K562 (cell line): Measurements from ENCODE around the gene VSNL1. TPM values are rescaled to one million over a fixed set of nuclear protein-coding genes. Genes with fewer than 3 reads are reported as not detected.

ENCODE experiments used
- CHD4 ChIP-seq: fragments of 200-600 bp; sonication (generic); IDR thresholded peaks from 3 replicates; pipeline ENCODE4 v1.6.1; 2012; ENCODE audit warnings: low read depth, mild to moderate bottlenecking, mixed read lengths, low read length, inconsistent platforms; ENCODE audit not compliant: insufficient read depth, insufficient replicate concordance, poor library complexity, severe bottlenecking
- HDAC2 ChIP-seq: fragments of 450-650 bp; IDR thresholded peaks from 2 replicates; pipeline ENCODE4 v1.6.1; 2016; ENCODE audit warnings: mild to moderate bottlenecking
- NFIC ChIP-seq: fragments of 450-650 bp; IDR thresholded peaks from 2 replicates; pipeline ENCODE4 v1.6.1; 2017; ENCODE audit warnings: mild to moderate bottlenecking, inconsistent platforms
- RUNX1 ChIP-seq: sonication (generic); IDR thresholded peaks from 2 replicates; pipeline ENCODE4 v1.6.1; 2016; ENCODE audit warnings: antibody characterized with exemption, low read depth
- SMAD1 ChIP-seq: fragments of 150-350 bp; IDR thresholded peaks from 2 replicates; pipeline ENCODE4 v1.6.1; 2014; ENCODE audit warnings: low read length, low read depth; ENCODE audit not compliant: partially characterized antibody
- SMC3 ChIP-seq: conservative IDR thresholded peaks from 2 replicates; pipeline ENCODE4 v1.6.1; 2011; ENCODE audit warnings: low read depth, low read length, improper control_type of control experiment; ENCODE audit not compliant: insufficient read depth
- STAT5B ChIP-seq: fragments of 250-450 bp; sonication (Bioruptor Pico); IDR thresholded peaks from 2 replicates; pipeline ENCODE4 v1.8.0; 2021; ENCODE audit warnings: mild to moderate bottlenecking, inconsistent platforms
- ZNF24 ChIP-seq: fragments of 450-650 bp; IDR thresholded peaks from 2 replicates; pipeline ENCODE4 v1.6.1; 2016
- polyA plus RNA-seq, 8 experiments: library from polyadenylated mRNA; depleted of rRNA in 4 of 8; stranded (reverse) in 5 of 8; unstranded in 3 of 8; fragments of >200 nt; fragmentation: Nextera tagmentation in 2 of 8; fragmentation: Illumina TruSeq in 1 of 8; extraction: Ambion mirVana in 2 of 8; extraction: Trizol in 1 of 8; gene quantifications; 2 replicates each; pipeline versions ENCODE4 v1.2.1 to v1.2.3, GENCODE V29; 2011 to 2014; ENCODE audit warnings: inconsistent platforms in 1 of 8, missing spikeins in 1 of 8
- total RNA-seq, 7 experiments: library from RNA; depleted of rRNA in 6 of 7; stranded (reverse); fragments of >200 nt in 6 of 7; fragmentation: Illumina TruSeq in 2 of 7; extraction: Trizol in 2 of 7; gene quantifications; 2 replicates each; pipeline versions ENCODE4 v1.2.1 to v1.2.3, GENCODE V29; 2011 to 2021; ENCODE audit warnings: low replicate concordance in 1 of 7
- TF ChIP-seq, protein P1 (sequence below): fragments of 450-650 bp; formaldehyde crosslinking; IDR thresholded peaks from 2 replicates; pipeline ENCODE4 v1.4.0; 2020; ENCODE audit warnings: mild to moderate bottlenecking, moderate library complexity

The VSNL1 gene
- total and polyA plus RNA-seq, 9 of the 15 experiments (the other 6 are each of a cell fraction or from before 2014, with no cell fraction given) = 0.20 TPM; not detected in 8

GRCh38 chr2:17646081-17646554, 105.6 kb downstream of the VSNL1 start (continued):
- peak; percentile 71 for TF ChIP-seq SMAD1
- no peak for TF ChIP-seq CHD4
- TF ChIP-seq SMC3 = peak; percentile 49
- no peak for TF ChIP-seq HDAC2
- TF ChIP-seq RUNX1 = no peak
- TF ChIP-seq ZNF24 = no peak
- TF ChIP-seq NFIC = no peak
- TF ChIP-seq, protein P1, sequence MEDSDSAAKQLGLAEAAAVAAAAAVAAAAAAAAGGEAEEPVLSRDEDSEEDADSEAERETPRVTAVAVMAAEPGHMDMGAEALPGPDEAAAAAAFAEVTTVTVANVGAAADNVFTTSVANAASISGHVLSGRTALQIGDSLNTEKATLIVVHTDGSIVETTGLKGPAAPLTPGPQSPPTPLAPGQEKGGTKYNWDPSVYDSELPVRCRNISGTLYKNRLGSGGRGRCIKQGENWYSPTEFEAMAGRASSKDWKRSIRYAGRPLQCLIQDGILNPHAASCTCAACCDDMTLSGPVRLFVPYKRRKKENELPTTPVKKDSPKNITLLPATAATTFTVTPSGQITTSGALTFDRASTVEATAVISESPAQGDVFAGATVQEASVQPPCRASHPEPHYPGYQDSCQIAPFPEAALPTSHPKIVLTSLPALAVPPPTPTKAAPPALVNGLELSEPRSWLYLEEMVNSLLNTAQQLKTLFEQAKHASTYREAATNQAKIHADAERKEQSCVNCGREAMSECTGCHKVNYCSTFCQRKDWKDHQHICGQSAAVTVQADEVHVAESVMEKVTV (CRISPR knock-in tag) = 0 out of 2 replicates have a peak, but pooled peaks have one; percentile 38
- TF ChIP-seq STAT5B (CRISPR knock-in tag) = no peak
